GM21576 (cell line): Measurements from ENCODE around the gene HPS3.

Experiments
- ATAC-seq: cut with Tn5 transposase; IDR thresholded peaks from one replicate; pipeline ENCODE4 v1.9.1; 2021; ENCODE audit warnings: mild to moderate bottlenecking, moderate library complexity; ENCODE audit not compliant: unreplicated experiment

Gene HPS3

GRCh38 chr3:149119466-149119865 is 10.0 kb upstream of the HPS3 start:
- ATAC-seq: no peak

- ATAC-seq: no peak
Observed at GRCh38 chr3:149120051-149120972, 9.1 kb upstream of the HPS3 start.

- ATAC-seq: no peak
Observed at GRCh38 chr3:149122721-149123578, 6.5 kb upstream of the HPS3 start.

- ATAC-seq: no peak
Observed at GRCh38 chr3:149128821-149129220, 617 bp upstream of the HPS3 start.

- ATAC-seq: no peak
Observed at GRCh38 chr3:149131589-149131988, 2.2 kb downstream of the HPS3 start.

GRCh38 chr3:149134575-149134974 is 5.1 kb downstream of the HPS3 start:
- no peak for ATAC-seq

- ATAC-seq: no peak
Observed at GRCh38 chr3:149142682-149143081, 13.2 kb downstream of the HPS3 start.

- ATAC-seq: no peak
Observed at GRCh38 chr3:149145356-149145755, 15.9 kb downstream of the HPS3 start.

GRCh38 chr3:149145974-149146373 is 16.5 kb downstream of the HPS3 start:
- ATAC-seq: peak; percentile 86

GRCh38 chr3:149150436-149150835 is 21.0 kb downstream of the HPS3 start:
- ATAC-seq: no peak

GRCh38 chr3:149151843-149152242 is 22.4 kb downstream of the HPS3 start:
- ATAC-seq: no peak

- peak; percentile 92 for ATAC-seq
Observed at GRCh38 chr3:149152420-149152819, 23.0 kb downstream of the HPS3 start.

GRCh38 chr3:149153402-149153801 is 24.0 kb downstream of the HPS3 start:
- ATAC-seq: no peak

GRCh38 chr3:149160754-149161300 is 31.4 kb downstream of the HPS3 start:
- ATAC-seq: no peak

- ATAC-seq: no peak
Observed at GRCh38 chr3:149162007-149162406, 32.6 kb downstream of the HPS3 start.

- ATAC-seq: no peak
Observed at GRCh38 chr3:149163066-149163465, 33.6 kb downstream of the HPS3 start.

GRCh38 chr3:149167898-149168297 is 38.5 kb downstream of the HPS3 start:
- no peak for ATAC-seq

- ATAC-seq: no peak
Observed at GRCh38 chr3:149170672-149171071, 41.2 kb downstream of the HPS3 start.

GRCh38 chr3:149174901-149175300 is 45.5 kb downstream of the HPS3 start:
- peak; percentile 94 for ATAC-seq

GRCh38 chr3:149177122-149177521 is 47.7 kb downstream of the HPS3 start:
- no peak for ATAC-seq

GRCh38 chr3:149179220-149179619 is 49.8 kb downstream of the HPS3 start:
- no peak for ATAC-seq
